Ishikawa (cell line): ENCODE measurements around the gene CABP5.

ENCODE experiments used
- CEBPB ChIP-seq: IDR thresholded peaks from 2 replicates; pipeline ENCODE4 v1.6.1; 2012
- CREB1 ChIP-seq: IDR thresholded peaks from 2 replicates; pipeline ENCODE4 v1.6.1; 2012; ENCODE audit warnings: low read depth
- EGR1 ChIP-seq: IDR thresholded peaks from 2 replicates; pipeline ENCODE4 v1.6.1; 2012
- EP300 ChIP-seq: IDR thresholded peaks from 2 replicates; pipeline ENCODE4 v1.6.1; 2012; ENCODE audit warnings: borderline replicate concordance
- FOXM1 ChIP-seq: IDR thresholded peaks from 2 replicates; pipeline ENCODE4 v1.6.1; 2012; ENCODE audit warnings: low read depth, borderline replicate concordance
- MAX ChIP-seq: IDR thresholded peaks from 2 replicates; pipeline ENCODE4 v1.6.1; 2012
- NFIC ChIP-seq: IDR thresholded peaks from 2 replicates; pipeline ENCODE4 v1.6.1; 2012
- RAD21 ChIP-seq: IDR thresholded peaks from 2 replicates; pipeline ENCODE4 v1.6.1; 2012; ENCODE audit warnings: low read depth
- REST ChIP-seq: IDR thresholded peaks from 2 replicates; pipeline ENCODE4 v1.6.1; 2012; ENCODE audit warnings: low read depth, mild to moderate bottlenecking
- TAF1 ChIP-seq: IDR thresholded peaks from 2 replicates; pipeline ENCODE4 v1.6.1; 2012; ENCODE audit warnings: low read depth, mild to moderate bottlenecking
- TCF12 ChIP-seq: IDR thresholded peaks from 2 replicates; pipeline ENCODE4 v1.6.1; 2012; ENCODE audit warnings: low read depth
- TEAD4 ChIP-seq: IDR thresholded peaks from 2 replicates; pipeline ENCODE4 v1.6.1; 2012
- YY1 ChIP-seq: IDR thresholded peaks from 2 replicates; pipeline ENCODE4 v1.6.1; 2012; ENCODE audit warnings: low read depth
- ZBTB7A ChIP-seq: IDR thresholded peaks from 2 replicates; pipeline ENCODE4 v1.6.1; 2012; ENCODE audit warnings: low read depth
- TF ChIP-seq, protein P1 (sequence below): IDR thresholded peaks from 2 replicates; pipeline ENCODE4 v1.6.1; 2012

Gene CABP5

GRCh38 chr19:47998800-47999199, 45.1 kb downstream of the CABP5 start:
- no peak for TF ChIP-seq ZBTB7A
- TF ChIP-seq MAX: no peak
- no peak for TF ChIP-seq REST
- TF ChIP-seq EP300: no peak
- no peak for TF ChIP-seq FOXM1
- TF ChIP-seq TCF12: no peak

DNA sequence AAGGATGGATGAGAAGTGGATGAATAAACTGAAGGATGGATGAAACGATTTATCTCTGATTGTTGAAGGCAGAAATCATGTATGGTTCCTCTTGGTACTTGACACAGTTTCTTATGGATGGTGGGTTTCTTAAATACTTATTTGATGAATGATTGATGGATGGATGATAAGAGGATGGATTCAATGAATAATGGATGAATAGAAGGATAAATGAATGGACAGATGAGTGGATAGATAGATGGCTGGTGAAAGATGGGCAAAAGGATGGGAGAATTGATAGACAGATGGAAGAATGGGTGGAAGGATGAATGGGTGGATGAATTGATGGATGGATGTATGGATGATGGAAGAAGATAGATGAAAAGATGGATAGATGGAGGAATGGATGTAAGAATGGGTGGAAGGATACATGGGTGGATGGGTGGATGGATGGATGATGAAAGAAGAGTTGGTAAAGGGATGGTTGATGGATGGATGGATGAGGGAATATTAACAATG, 47.6 kb downstream of the CABP5 start:
- TF ChIP-seq EGR1 (no peak), CEBPB (no peak), FOXM1 (no peak)

DNA sequence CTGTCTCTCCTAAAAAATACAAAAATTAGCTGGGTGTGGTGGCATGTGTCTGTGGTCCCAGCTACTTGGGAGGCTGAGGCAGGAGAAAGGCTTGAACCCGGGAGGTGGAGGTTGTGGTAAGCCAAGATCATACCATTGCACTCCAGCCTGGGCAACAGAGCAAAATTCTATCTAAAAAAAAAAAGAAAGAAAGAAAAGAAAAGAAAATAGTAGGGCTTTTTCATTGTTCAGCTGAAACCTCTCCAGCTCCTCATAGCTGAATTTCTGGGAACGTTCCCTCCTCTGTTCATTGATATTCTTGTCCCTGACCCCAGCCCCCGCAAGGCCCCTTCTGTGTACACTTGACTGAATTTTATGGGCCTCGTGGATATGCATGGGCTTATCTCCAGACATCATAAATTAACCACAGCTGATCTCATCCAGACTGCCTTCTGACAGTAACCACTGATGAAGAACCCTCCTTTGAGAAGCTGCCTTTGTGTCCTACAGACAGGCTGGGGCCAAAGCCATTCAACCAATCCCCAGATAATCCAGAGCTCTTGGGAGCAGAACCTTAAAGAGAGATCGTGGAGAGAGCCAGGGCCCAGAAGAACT, 49.6 kb downstream of the CABP5 start, which contains the start of gene ELSPBP1:
TSS of gene ELSPBP1 (plus strand) at position 424 of the 594 bp plus-strand sequence. CDS start 14,036 bp downstream, outside the sequence.
- TF ChIP-seq YY1 (no peak), FOXM1 (no peak), MAX (no peak), CEBPB (no peak), EP300 (no peak), NFIC (no peak), TEAD4 (no peak), TCF12 (no peak), RAD21 (no peak), ZBTB7A (no peak), REST (no peak), TAF1 (no peak), EGR1 (no peak), CREB1 (no peak)
- TF ChIP-seq, protein P1, sequence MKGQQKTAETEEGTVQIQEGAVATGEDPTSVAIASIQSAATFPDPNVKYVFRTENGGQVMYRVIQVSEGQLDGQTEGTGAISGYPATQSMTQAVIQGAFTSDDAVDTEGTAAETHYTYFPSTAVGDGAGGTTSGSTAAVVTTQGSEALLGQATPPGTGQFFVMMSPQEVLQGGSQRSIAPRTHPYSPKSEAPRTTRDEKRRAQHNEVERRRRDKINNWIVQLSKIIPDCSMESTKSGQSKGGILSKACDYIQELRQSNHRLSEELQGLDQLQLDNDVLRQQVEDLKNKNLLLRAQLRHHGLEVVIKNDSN: no peak

DNA sequence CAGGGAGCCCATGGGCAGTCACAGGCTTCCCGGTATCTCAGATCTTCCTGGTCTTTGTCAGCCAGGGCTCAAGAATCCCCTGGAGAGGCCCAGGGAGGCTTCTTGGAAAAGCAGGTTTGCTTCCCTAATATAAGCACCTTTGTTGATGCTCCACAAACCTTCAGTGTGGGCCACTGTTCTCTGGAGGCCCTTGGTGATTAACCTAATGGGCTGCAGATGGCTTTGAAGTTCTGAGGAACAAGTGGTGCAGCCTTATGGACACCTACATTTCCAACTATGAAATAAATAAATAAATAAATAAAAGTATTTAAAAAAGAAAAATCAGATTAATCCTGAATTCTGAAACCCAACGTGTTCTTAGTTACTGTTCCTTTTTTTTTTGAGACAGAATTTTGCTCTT, 51.8 kb downstream of the CABP5 start, which contains the start of gene BSPH1:
TSS of gene BSPH1 (minus strand) at position 101 of the 400 bp plus-strand sequence. CDS start at position 12, 89 bp downstream.
- TF ChIP-seq EGR1 (no peak), EP300 (no peak), TCF12 (no peak), TEAD4 (no peak), FOXM1 (no peak), NFIC (no peak), REST (no peak), CREB1 (no peak)
- TF ChIP-seq, protein P1: no peak

GRCh38 chr19:47991191-47991808, 52.6 kb downstream of the CABP5 start:
- no peak for TF ChIP-seq YY1
- TF ChIP-seq CREB1: no peak
